ENCODE data around the gene MYO5B. TPM values are rescaled to one million over a fixed set of nuclear protein-coding genes. Genes with fewer than 3 reads are reported as not detected.

The MYO5B gene
- total RNA-seq, 2 experiments from 2014 or later, result not detected

GRCh38 chr18:50080932-50081560 is 113.9 kb downstream of the MYO5B start:
- CTCF ChIA-PET (ENCODE audit: unreplicated experiment), result no interaction called here
- BruUV-seq (replicated peaks), result no TSS peak

GRCh38 chr18:50080316-50080715 is 114.6 kb downstream of the MYO5B start:
- Histone ChIP-seq H3K4me2 (ENCODE audit: low read length) (no peak overlapping the region), H2AFZ (ENCODE audit: low read length) (no peak overlapping the region), H3K4me1 (ENCODE audit: insufficient read depth, low read length, poor library complexity, severe bottlenecking) (no peaks in the 10 kb centered on the region), H3K36me3 (ENCODE audit: insufficient read depth, low read length) (no peaks in the 10 kb centered on the region), H3K27ac (ENCODE audit: low read depth, low read length, poor library complexity, severe bottlenecking) (no peak overlapping the region), H3K9me2 (ENCODE audit: insufficient read depth, low read length) (no peaks in the 10 kb centered on the region), H3K9me3 (ENCODE audit: low read length) (no peaks in the 10 kb centered on the region), H3K79me2 (ENCODE audit: insufficient read depth, low read depth, low read length) (no peaks in the 10 kb centered on the region), H3K4me3 (ENCODE audit: low read depth, low read length, poor library complexity, severe bottlenecking) (no peak overlapping the region), H4K20me1 (ENCODE audit: insufficient read depth, low read length) (no peaks in the 10 kb centered on the region)
- ChIA-PET CTCF (ENCODE audit: unreplicated experiment) (no interaction called here), POLR2A (no interaction called here)
- no TSS peak for BruUV-seq (replicated peaks)
- no peak for TF ChIP-seq EZH2phosphoT487 (IDR thresholded peaks at IDR 0.05; ENCODE audit: borderline replicate concordance, low read depth, low read length)
- TF ChIP-seq, protein P1, sequence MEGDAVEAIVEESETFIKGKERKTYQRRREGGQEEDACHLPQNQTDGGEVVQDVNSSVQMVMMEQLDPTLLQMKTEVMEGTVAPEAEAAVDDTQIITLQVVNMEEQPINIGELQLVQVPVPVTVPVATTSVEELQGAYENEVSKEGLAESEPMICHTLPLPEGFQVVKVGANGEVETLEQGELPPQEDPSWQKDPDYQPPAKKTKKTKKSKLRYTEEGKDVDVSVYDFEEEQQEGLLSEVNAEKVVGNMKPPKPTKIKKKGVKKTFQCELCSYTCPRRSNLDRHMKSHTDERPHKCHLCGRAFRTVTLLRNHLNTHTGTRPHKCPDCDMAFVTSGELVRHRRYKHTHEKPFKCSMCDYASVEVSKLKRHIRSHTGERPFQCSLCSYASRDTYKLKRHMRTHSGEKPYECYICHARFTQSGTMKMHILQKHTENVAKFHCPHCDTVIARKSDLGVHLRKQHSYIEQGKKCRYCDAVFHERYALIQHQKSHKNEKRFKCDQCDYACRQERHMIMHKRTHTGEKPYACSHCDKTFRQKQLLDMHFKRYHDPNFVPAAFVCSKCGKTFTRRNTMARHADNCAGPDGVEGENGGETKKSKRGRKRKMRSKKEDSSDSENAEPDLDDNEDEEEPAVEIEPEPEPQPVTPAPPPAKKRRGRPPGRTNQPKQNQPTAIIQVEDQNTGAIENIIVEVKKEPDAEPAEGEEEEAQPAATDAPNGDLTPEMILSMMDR (conservative IDR thresholded peaks at IDR 0.05; ENCODE audit: low read length), result no peak
- DNase-seq (ENCODE audit: low spot score), result no peak
- intact Hi-C loops (cut with micrococcal nuclease; ENCODE audit: unreplicated experiment), result no loop called here

More at GRCh38 chr18:50080932-50081560, 113.9 kb downstream of the MYO5B start:
- H3K4me3 ChIP-seq (ENCODE audit: low read depth, low read length, poor library complexity, severe bottlenecking), result no peak overlapping the region
- no peaks in the 10 kb centered on the region for H3K9me3 ChIP-seq (ENCODE audit: low read length)
- no peak overlapping the region for H2AFZ ChIP-seq (ENCODE audit: low read length)
- no peaks in the 10 kb centered on the region for H3K36me3 ChIP-seq (ENCODE audit: insufficient read depth, low read length)
- POLR2A ChIA-PET, result no interaction called here
- intact Hi-C loops (cut with micrococcal nuclease; ENCODE audit: unreplicated experiment), result no loop called here
- H3K4me2 ChIP-seq (ENCODE audit: low read length), result no peak overlapping the region
- no peak for TF ChIP-seq EZH2phosphoT487 (IDR thresholded peaks at IDR 0.05; ENCODE audit: borderline replicate concordance, low read depth, low read length)
- TF ChIP-seq, protein P1 (conservative IDR thresholded peaks at IDR 0.05; ENCODE audit: low read length), result no peak
- no peak for DNase-seq (ENCODE audit: low spot score)
- H3K27ac ChIP-seq (ENCODE audit: low read depth, low read length, poor library complexity, severe bottlenecking), result no peak overlapping the region
- H3K79me2 ChIP-seq (ENCODE audit: insufficient read depth, low read depth, low read length), result no peaks in the 10 kb centered on the region
- H4K20me1 ChIP-seq (ENCODE audit: insufficient read depth, low read length), result no peaks in the 10 kb centered on the region
- no peaks in the 10 kb centered on the region for H3K4me1 ChIP-seq (ENCODE audit: insufficient read depth, low read length, poor library complexity, severe bottlenecking)
- no peaks in the 10 kb centered on the region for H3K9me2 ChIP-seq (ENCODE audit: insufficient read depth, low read length)

GRCh38 chr18:50079571-50080295 is 115.2 kb downstream of the MYO5B start:
- no peaks in the 10 kb centered on the region for H4K20me1 ChIP-seq (ENCODE audit: insufficient read depth, low read length)
- no peak overlapping the region for H3K27ac ChIP-seq (ENCODE audit: low read depth, low read length, poor library complexity, severe bottlenecking)
- TF ChIP-seq EZH2phosphoT487 (IDR thresholded peaks at IDR 0.05; ENCODE audit: borderline replicate concordance, low read depth, low read length), result no peak
- TF ChIP-seq, protein P1 (conservative IDR thresholded peaks at IDR 0.05; ENCODE audit: low read length), result no peak
- ChIA-PET CTCF (ENCODE audit: unreplicated experiment) (no interaction called here), POLR2A (no interaction called here)
- H3K4me3 ChIP-seq (ENCODE audit: low read depth, low read length, poor library complexity, severe bottlenecking), result no peak overlapping the region
- no peaks in the 10 kb centered on the region for H3K9me2 ChIP-seq (ENCODE audit: insufficient read depth, low read length)
- H3K4me1 ChIP-seq (ENCODE audit: insufficient read depth, low read length, poor library complexity, severe bottlenecking), result no peaks in the 10 kb centered on the region
- H3K36me3 ChIP-seq (ENCODE audit: insufficient read depth, low read length), result no peaks in the 10 kb centered on the region
- intact Hi-C loops (cut with micrococcal nuclease; ENCODE audit: unreplicated experiment), result no loop called here
- H3K4me2 ChIP-seq (ENCODE audit: low read length), result no peak overlapping the region
- no peaks in the 10 kb centered on the region for H3K9me3 ChIP-seq (ENCODE audit: low read length)
- no peak overlapping the region for H2AFZ ChIP-seq (ENCODE audit: low read length)
- no TSS peak for BruUV-seq (replicated peaks)
- no peak for DNase-seq (ENCODE audit: low spot score)
- H3K79me2 ChIP-seq (ENCODE audit: insufficient read depth, low read depth, low read length), result no peaks in the 10 kb centered on the region
